ENCODE measurements around the gene VPS13D. TPM values are rescaled to one million over a fixed set of nuclear protein-coding genes. Genes with fewer than 3 reads are reported as not detected.
A peak's percentile ranks its signal among the peaks of the same experiment; 100 is the strongest.
"Not testable (repeated sequence)": the region's sequence is repeated elsewhere in the genome, so short reads cannot be mapped to it uniquely, and the experiment has no call there.

VPS13D gene
- polyA plus RNA-seq, 5 donors = 23.7 to 27.8 (median 25.3) TPM

- DNase-seq = no peak
These were observed 235.3 kb downstream of the VPS13D start for GRCh38 chr1:12465126-12465525.

DNA sequence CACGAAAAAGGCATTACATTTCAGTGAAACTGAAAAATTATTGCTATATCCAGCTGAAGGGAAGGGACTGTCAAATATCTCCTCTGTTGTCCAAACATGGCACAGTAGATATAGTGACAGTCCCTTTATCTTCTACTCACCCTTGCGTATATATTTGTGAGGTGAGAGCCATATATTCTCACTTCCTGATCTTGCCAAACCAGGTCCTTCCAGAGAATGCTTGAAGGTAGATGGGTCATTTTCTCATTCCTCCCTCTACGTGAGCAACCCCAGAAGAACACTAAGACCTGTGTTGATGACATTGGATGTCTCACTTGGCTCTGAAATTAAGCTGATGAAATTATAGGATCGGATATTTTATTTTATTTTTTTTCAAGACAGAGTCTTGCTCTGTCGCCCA is 237.0 kb downstream of the VPS13D start:
- DNase-seq = no peak

- no peak for DNase-seq
These were observed 237.9 kb downstream of the VPS13D start for GRCh38 chr1:12467570-12468286.

DNA sequence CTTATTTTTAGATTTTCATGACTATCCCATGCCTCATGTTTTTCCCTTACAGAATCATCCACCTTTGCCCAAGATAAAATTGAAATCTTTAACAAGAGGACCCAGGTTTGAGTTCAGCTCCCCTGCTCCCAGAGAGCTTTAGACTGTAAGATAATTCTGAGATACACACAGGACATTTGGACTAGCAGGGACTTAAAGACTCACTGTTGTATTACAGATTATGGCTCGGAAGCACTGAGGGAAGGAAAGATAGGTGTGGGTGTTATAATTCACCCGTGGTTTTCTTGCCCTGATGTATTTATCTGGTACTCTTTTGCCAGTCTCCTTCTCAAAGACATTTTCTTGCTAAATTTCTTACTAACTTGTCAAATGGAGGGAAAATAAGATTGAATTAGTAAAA is 238.5 kb downstream of the VPS13D start:
- DNase-seq = no peak

- no peak for DNase-seq
These were observed 239.7 kb downstream of the VPS13D start for GRCh38 chr1:12469493-12469892.

DNA sequence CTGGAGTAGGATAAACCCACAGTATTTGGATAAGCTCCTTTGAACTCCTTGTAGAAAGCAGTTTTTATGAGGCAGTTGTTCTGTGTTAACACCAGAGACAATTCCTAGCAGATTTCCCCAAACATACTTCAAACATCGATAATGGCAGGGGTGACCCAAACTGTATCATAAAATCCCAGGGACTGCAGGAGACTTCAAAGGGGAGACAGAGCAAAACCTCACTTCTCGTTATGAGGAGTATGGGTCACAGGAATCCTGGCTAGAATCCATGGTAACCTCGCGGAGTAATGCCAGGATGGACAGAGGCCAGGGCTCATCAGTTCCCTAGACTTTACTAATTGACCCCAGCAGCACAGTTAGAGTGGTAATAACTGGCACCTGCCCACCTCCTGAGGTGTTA is 240.2 kb downstream of the VPS13D start:
- DNase-seq = no peak

GRCh38 chr1:12470916-12471315 is 241.1 kb downstream of the VPS13D start:
- not testable (repeated sequence) for DNase-seq

DNA sequence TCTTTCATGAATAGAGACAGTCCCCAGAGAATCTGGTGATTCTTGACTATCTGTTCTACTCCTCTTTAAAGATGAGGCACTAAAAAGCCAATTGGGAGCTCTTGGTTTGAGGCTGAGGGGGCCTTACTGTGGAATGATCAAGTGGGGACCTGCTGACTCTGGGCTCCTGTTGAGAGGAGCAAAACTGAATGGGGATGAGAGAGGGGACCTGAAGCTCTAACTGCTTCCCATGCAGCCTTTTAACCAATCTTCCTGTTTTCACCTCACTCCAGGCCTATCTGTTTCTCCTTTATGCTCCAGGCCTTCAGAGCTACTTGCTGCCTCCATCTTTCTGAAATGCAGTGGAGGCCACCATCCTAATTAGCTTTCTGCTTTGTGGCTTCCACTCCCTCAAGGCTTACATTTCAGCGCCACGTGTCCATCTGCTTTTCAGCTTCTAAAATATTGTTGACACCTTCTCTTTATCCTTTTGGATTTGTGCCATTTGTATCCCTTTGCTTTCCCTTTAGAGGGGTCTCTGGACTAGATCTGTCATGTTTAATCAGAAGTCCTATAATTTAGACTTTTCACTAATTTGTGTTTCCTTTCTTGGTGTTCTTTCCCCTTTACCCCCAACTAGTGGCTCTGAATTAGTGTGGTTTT is 242.4 kb downstream of the VPS13D start:
- DNase-seq = no peak

GRCh38 chr1:12472798-12473551 is 243.1 kb downstream of the VPS13D start:
- DNase-seq = no peak

DNA sequence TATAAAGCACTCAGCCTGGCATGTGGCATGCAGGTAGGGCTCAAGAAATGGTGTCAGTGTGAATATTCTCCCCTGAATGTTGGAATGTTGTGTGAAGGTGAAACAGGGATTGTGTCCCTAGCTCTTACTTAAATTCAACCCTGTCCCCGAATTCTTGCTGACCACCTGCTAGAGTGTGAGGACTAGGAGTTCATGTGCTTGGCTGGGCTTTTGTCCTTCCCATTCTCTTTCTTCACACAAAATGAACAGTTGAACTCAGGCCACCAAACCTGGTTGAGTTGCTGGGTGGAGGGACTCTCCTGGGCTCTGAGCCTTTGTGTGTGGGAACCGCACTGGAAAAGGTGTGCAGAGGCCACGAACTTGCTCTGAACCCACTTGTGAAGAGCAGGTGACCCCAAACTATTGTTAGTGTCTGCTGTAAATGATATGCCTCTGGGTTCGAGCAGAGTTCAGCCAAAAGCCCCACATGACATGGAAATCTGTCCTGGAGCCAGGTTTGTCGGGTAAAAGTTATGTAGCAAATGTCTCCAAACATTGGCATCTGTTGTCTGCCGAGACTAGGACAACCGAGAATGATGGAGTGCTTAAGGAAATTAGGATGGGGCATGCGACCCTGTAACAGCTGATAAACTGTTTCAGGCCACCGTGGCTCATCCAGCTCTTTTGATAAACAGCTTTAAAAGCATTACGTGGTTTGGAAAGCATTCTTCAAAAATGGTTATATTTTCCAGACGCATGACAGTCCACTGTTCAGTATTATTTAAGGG is 243.9 kb downstream of the VPS13D start:
- DNase-seq = peak in 1 of 2 donors; percentile 61

DNA sequence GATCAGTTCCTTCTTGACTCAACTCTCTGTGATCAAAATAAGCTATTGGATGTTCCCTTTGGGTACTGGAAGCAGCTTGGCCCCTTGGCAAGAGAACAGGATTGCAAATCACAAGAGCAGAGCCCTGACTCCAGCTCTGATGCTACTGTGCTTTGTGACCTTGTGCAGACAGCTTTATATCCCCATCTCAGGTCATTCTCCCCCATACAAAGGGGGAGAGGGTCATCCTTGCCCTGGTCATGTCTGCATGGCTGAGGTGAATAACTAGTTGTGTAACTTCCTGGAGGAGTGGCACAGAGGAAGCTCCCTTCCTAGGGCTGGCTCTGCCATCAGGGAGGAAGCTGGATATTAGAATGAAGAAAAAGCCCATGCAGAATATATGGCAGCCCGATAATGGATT is 245.3 kb downstream of the VPS13D start:
- DNase-seq = no peak

DNA sequence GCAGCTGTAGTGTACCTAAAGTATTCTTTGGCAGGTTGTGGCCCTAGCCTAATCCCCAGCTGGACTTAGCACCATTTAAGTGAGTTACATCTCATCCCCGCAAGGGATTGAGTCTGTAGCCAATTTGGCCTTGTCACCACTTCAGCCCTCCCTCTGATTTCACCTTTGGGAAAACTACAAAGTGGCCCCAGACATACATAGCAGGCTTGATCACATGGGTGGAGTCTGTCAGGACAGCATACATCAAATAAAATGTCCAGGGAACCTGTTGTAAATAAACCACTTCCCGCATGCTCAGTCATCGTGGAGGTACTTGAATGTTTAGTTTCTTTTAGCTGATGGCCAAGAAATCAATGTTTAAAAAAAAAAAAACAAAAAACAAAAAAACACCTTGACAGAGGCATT is 245.7 kb downstream of the VPS13D start:
- DNase-seq = no peak

GRCh38 chr1:12475947-12476346 is 246.1 kb downstream of the VPS13D start:
- DNase-seq = no peak

- no peak for DNase-seq
These were observed 247.5 kb downstream of the VPS13D start for GRCh38 chr1:12477314-12477713.

DNA sequence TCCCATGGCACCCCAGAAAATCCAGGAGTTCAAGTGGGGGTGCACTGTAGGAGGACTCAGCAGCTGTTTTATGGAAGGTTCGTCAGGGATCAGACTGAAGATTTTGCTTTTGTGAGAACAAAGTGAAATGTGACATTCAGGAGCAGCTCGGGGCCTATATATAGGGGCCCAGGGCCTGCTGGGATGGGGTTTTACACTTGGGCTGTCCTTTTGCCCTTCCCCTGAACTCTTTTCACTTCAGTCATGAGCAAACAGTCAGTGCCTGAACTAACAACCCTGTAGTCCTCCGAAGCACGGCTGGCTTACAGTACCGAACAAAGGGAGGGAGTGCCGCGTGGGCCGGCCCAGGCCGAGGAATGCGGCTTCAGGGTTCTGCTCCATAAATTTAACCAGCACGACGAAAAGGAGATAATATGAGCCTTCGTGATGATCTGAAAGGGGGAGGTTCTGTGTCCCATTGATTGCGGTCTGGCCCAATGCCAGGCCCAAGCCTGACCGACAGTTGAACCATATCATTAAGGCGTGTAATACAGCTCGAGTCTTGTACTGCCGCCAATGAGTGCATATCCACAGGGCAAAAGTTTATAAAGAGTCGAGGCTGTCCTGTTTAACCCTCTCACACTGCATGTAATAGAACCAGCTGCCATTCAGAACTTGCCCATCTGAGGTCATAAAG is 248.2 kb downstream of the VPS13D start:
- peak; percentile 95 to 96 for DNase-seq

- no peak for DNase-seq
These were observed 248.8 kb downstream of the VPS13D start for GRCh38 chr1:12478612-12478985.

GRCh38 chr1:12479311-12479710 is 249.5 kb downstream of the VPS13D start:
- no peak for DNase-seq

DNA sequence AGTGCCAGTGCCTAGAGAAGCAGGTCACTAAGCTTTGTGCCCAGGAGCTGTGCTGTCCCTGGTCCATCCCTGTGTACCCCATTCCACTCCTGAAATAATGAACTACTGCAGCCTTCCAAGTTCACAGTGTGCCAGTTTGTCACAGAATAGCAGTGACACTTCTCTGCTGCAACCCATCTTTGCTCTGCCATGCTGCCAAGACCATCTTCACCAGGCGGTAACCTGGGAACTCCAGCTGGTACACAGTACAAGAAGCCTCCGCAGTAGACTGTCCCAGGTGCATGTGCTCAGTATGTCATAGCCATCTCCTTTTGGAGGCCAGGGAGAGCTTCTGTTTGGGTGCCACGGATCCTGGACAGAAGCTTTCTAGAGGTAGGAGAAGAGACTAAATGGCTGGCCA is 250.2 kb downstream of the VPS13D start:
- no peak for DNase-seq

GRCh38 chr1:12480748-12481362 is 251.0 kb downstream of the VPS13D start:
- DNase-seq = no peak

GRCh38 chr1:12481928-12482327 is 252.1 kb downstream of the VPS13D start:
- no peak for DNase-seq

GRCh38 chr1:12482988-12483387 is 253.2 kb downstream of the VPS13D start:
- DNase-seq = no peak

All from right lung (tissue), 5 donors.